ENCODE results near the gene PPP1R12C. TPM values are rescaled to one million over a fixed set of nuclear protein-coding genes. Genes with fewer than 3 reads are reported as not detected.
A peak's percentile ranks its signal among the peaks of the same experiment; 100 is the strongest.

The PPP1R12C gene
- total RNA-seq, 1 experiment from 2014 or later: 136 TPM

DNA sequence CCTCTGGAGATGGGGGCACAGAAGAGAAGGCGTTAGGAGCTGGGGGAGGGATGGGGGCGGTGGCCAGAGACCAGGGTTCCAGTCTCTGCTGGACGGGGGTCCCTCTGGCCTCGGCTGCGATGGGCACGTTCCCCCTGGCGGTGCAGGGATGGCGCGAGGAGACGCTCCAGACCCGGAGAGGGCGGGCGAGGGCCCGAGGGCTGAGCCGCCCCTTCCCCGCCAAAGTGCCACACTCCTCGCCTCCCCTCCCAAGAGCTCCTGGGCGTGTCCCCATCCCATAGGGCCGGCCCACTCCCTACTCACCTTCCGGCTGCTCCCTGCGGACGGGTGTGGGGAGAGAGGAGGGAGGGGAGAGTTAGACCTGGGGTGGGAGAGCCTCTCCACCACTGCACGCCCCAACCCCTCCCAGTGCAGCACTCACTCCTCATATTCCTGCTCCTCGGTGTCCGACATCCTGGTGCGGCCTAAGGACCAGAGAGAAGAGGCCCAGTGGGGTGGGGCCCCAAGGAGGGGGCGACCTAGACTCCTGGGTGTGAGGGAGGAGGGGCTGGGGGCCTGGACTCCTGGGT, 29.4 kb upstream of the PPP1R12C start:
- TF ChIP-seq EZH2phosphoT487 (IDR thresholded peaks at IDR 0.05; ENCODE audit: borderline replicate concordance, low read length): no peak
- no peak for TF ChIP-seq EZH2 (IDR thresholded peaks at IDR 0.05; ENCODE audit: low read length, unreplicated experiment)
- TF ChIP-seq, protein P1, sequence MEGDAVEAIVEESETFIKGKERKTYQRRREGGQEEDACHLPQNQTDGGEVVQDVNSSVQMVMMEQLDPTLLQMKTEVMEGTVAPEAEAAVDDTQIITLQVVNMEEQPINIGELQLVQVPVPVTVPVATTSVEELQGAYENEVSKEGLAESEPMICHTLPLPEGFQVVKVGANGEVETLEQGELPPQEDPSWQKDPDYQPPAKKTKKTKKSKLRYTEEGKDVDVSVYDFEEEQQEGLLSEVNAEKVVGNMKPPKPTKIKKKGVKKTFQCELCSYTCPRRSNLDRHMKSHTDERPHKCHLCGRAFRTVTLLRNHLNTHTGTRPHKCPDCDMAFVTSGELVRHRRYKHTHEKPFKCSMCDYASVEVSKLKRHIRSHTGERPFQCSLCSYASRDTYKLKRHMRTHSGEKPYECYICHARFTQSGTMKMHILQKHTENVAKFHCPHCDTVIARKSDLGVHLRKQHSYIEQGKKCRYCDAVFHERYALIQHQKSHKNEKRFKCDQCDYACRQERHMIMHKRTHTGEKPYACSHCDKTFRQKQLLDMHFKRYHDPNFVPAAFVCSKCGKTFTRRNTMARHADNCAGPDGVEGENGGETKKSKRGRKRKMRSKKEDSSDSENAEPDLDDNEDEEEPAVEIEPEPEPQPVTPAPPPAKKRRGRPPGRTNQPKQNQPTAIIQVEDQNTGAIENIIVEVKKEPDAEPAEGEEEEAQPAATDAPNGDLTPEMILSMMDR (conservative IDR thresholded peaks at IDR 0.05; ENCODE audit: low read depth, low read length): no peak
- no peaks in the 10 kb centered on the region for H3K36me3 ChIP-seq (ENCODE audit: low read depth, low read length)
- BruUV-seq (replicated peaks): no TSS peak
- H3K4me2 ChIP-seq (ENCODE audit: low read length): peak overlapping the region; percentile 94
- H3K27me3 ChIP-seq (ENCODE audit: low read length): no peaks in the 10 kb centered on the region
- intact Hi-C loops (cut with micrococcal nuclease): loop anchor here (1.0 kb wide), 1 partner anchor 14 kb away; no protein-coding TSS in a partner anchor
- H3K4me3 ChIP-seq (ENCODE audit: low read length): peak overlapping the region; percentile 76
- ChIA-PET POLR2A (ENCODE audit: unreplicated experiment) (interaction anchor here (0.6 to 0.7 kb wide), 2 partner anchors 12 to 107 kb away, joined by 3 to 5 read pairs; no protein-coding TSS in a partner anchor), CTCF (interaction anchor here (0.5 to 2.1 kb wide), 11 partner anchors 10 to 681 kb away, joined by 3 to 25 read pairs (median 5); partner anchors contain the start of gene DNAAF3)
- H3K9ac ChIP-seq (ENCODE audit: low read length): peak overlapping the region; percentile 51
- peak overlapping the region; percentile 33 for H3K27ac ChIP-seq (ENCODE audit: low read length)
- ATAC-seq (peak; percentile 94), DNase-seq (peak; percentile 84)
- 0 out of 2 replicates have a peak, but pooled peaks cover 3% of the 10 kb centered on the region for H3K79me2 ChIP-seq (ENCODE audit: low read length)
- H3K9me3 ChIP-seq (ENCODE audit: low read length): no peaks in the 10 kb centered on the region
- H3F3A ChIP-seq (ENCODE audit: low read length, unreplicated experiment): no peaks in the 10 kb centered on the region
- no peaks in the 10 kb centered on the region for H4K20me1 ChIP-seq (ENCODE audit: low read length)
- H3K4me1 ChIP-seq (ENCODE audit: insufficient read depth, low read length): peaks cover 6% of the 10 kb centered on the region; the same call in 1 of the 2 replicates
- H3K9me2 ChIP-seq (replicated peaks; ENCODE audit: low read length): no peaks in the 10 kb centered on the region
- H2AFZ ChIP-seq (ENCODE audit: low read length): peak overlapping the region; percentile 96

DNA sequence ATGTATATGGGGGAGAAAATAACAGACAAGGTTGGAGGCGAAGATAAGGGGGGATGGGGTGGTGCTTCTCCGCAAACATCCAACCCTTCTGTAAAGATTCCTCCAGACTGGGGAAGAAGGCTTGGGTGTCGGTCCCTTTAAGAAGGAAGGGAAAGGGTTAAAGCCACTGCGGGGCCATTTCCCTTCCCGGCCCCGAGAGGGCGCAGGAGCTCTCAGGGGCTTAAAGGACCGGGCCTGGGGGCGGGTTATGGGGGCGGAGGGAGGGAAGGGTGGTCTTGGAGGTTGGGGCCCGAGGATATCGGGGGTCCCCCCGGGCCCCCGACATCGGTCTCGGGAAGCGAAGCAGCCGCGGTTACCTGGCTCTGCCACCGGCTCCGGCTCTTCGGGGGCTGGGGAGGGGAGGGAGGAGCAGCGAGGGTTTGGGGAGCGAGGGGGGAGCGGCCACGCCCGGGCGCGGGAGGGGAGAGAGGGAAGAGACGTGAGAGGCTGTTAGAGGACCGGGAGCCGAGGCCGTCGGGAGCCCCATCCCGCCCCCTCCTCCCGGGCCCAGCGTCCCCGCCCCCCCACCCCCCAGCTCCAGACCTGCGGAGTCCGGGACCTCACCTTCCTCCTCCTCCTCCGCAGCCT, 28.8 kb upstream of the PPP1R12C start:
- H3F3A ChIP-seq (ENCODE audit: low read length, unreplicated experiment): no peaks in the 10 kb centered on the region
- 0 out of 2 replicates have a peak, but pooled peaks cover 3% of the 10 kb centered on the region for H3K79me2 ChIP-seq (ENCODE audit: low read length)
- peak overlapping the region; percentile 76 for H3K4me3 ChIP-seq (ENCODE audit: low read length)
- peak; percentile 61 for ATAC-seq
- no peaks in the 10 kb centered on the region for H3K27me3 ChIP-seq (ENCODE audit: low read length)
- peaks cover 6% of the 10 kb centered on the region; the same call in 1 of the 2 replicates for H3K4me1 ChIP-seq (ENCODE audit: insufficient read depth, low read length)
- peak overlapping the region; percentile 94 for H3K4me2 ChIP-seq (ENCODE audit: low read length)
- H3K9ac ChIP-seq (ENCODE audit: low read length): peak overlapping the region; percentile 51
- no peaks in the 10 kb centered on the region for H3K36me3 ChIP-seq (ENCODE audit: low read depth, low read length)
- peak; percentile 81 for DNase-seq
- ChIA-PET POLR2A (ENCODE audit: unreplicated experiment) (interaction anchor here (0.7 kb wide), 1 partner anchor 13 kb away, joined by 5 read pairs; no protein-coding TSS in a partner anchor), CTCF (interaction anchor here (0.5 to 2.1 kb wide), 11 partner anchors 10 to 680 kb away, joined by 3 to 25 read pairs (median 5); partner anchors contain the start of gene DNAAF3)
- intact Hi-C loops (cut with micrococcal nuclease): loop anchor here (1.0 kb wide), 1 partner anchor 14 kb away; no protein-coding TSS in a partner anchor
- TF ChIP-seq EZH2phosphoT487 (IDR thresholded peaks at IDR 0.05; ENCODE audit: borderline replicate concordance, low read length) (no peak), EZH2 (IDR thresholded peaks at IDR 0.05; ENCODE audit: low read length, unreplicated experiment) (no peak)
- TF ChIP-seq, protein P1 (conservative IDR thresholded peaks at IDR 0.05; ENCODE audit: low read depth, low read length): peak; percentile 91
- peak overlapping the region; percentile 96 for H2AFZ ChIP-seq (ENCODE audit: low read length)
- H4K20me1 ChIP-seq (ENCODE audit: low read length): no peaks in the 10 kb centered on the region
- H3K27ac ChIP-seq (ENCODE audit: low read length): peak overlapping the region; percentile 33; the same call in 1 of the 2 replicates
- no peaks in the 10 kb centered on the region for H3K9me2 ChIP-seq (replicated peaks; ENCODE audit: low read length)
- no peaks in the 10 kb centered on the region for H3K9me3 ChIP-seq (ENCODE audit: low read length)
- no TSS peak for BruUV-seq (replicated peaks)
